Vagina (tissue), 2 donors: ENCODE measurements around the gene CC2D1A.
A peak's percentile ranks its signal among the peaks of the same experiment; 100 is the strongest.

Source experiments
- POLR2A ChIP-seq, 2 donors: fragments of 450-650 bp; IDR thresholded peaks; one replicate each; pipeline ENCODE4 v1.6.1; 2017; ENCODE audit warnings: antibody characterized with exemption in 2 of 2, mild to moderate bottlenecking in 2 of 2, moderate library complexity in 2 of 2
- POLR2AphosphoS5 ChIP-seq, 2 donors: sonication (generic); formaldehyde crosslinking; IDR thresholded peaks; one replicate each; pipeline ENCODE4 v1.9.0; 2017; ENCODE audit warnings: antibody characterized with exemption in 2 of 2, mild to moderate bottlenecking in 2 of 2, low read depth in 1 of 2; ENCODE audit not compliant: insufficient read depth in 1 of 2
- TF ChIP-seq, protein P1 (sequence below), 3 experiments: fragments of 450-650 bp in 2 of 3; fragments of 200-600 bp in 1 of 3; sonication (generic) in 1 of 3; IDR thresholded peaks; one replicate each; pipeline ENCODE4 v1.5.1; 2017 to 2019; ENCODE audit warnings: antibody characterized with exemption in 3 of 3, mild to moderate bottlenecking in 2 of 3, moderate library complexity in 2 of 3

- TF ChIP-seq, protein P1, sequence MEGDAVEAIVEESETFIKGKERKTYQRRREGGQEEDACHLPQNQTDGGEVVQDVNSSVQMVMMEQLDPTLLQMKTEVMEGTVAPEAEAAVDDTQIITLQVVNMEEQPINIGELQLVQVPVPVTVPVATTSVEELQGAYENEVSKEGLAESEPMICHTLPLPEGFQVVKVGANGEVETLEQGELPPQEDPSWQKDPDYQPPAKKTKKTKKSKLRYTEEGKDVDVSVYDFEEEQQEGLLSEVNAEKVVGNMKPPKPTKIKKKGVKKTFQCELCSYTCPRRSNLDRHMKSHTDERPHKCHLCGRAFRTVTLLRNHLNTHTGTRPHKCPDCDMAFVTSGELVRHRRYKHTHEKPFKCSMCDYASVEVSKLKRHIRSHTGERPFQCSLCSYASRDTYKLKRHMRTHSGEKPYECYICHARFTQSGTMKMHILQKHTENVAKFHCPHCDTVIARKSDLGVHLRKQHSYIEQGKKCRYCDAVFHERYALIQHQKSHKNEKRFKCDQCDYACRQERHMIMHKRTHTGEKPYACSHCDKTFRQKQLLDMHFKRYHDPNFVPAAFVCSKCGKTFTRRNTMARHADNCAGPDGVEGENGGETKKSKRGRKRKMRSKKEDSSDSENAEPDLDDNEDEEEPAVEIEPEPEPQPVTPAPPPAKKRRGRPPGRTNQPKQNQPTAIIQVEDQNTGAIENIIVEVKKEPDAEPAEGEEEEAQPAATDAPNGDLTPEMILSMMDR (IDR thresholded peaks at IDR 0.05) = no peak
- TF ChIP-seq POLR2AphosphoS5 (IDR thresholded peaks at IDR 0.05; ENCODE audit: insufficient read depth in 1 of 2, low read depth in 1 of 2) (peak in 1 of 2 donors; percentile 8), POLR2A (IDR thresholded peaks at IDR 0.05) (no peak)
These were observed 40.4 kb downstream of the CC2D1A start for GRCh38 chr19:13946414-13946813.
